Measurements from ENCODE around the gene NUDT9.
"Not testable (repeated sequence)": the region's sequence is repeated elsewhere in the genome, so short reads cannot be mapped to it uniquely, and the experiment has no call there.

NUDT9 gene

GRCh38 chr4:87465739-87466366, 43.5 kb downstream of the NUDT9 start:
- peak; percentile 24 for DNase-seq (ENCODE audit: extremely low read depth, low read depth)
- peak; percentile 46 for TF ChIP-seq CTCF (IDR thresholded peaks at IDR 0.05; ENCODE audit: low read depth, low read length, missing control alignments)
- no peak overlapping the region for H3K4me3 ChIP-seq (replicated peaks; ENCODE audit: low read depth, low read length)

- no peak for TF ChIP-seq CTCF (IDR thresholded peaks at IDR 0.05; ENCODE audit: low read depth, low read length, missing control alignments)
- H3K4me3 ChIP-seq (replicated peaks; ENCODE audit: low read depth, low read length), result no peak overlapping the region
- no peak for DNase-seq (ENCODE audit: extremely low read depth, low read depth)
Measured at GRCh38 chr4:87469390-87469789, 47.0 kb downstream of the NUDT9 start.

GRCh38 chr4:87476934-87477333, 54.6 kb downstream of the NUDT9 start:
- no peak for DNase-seq (ENCODE audit: extremely low read depth, low read depth)
- no peak overlapping the region for H3K4me3 ChIP-seq (replicated peaks; ENCODE audit: low read depth, low read length)
- TF ChIP-seq CTCF (IDR thresholded peaks at IDR 0.05; ENCODE audit: low read depth, low read length, missing control alignments), result no peak

- no peak overlapping the region for H3K4me3 ChIP-seq (replicated peaks; ENCODE audit: low read depth, low read length)
- no peak for DNase-seq (ENCODE audit: extremely low read depth, low read depth)
- no peak for TF ChIP-seq CTCF (IDR thresholded peaks at IDR 0.05; ENCODE audit: low read depth, low read length, missing control alignments)
Measured at GRCh38 chr4:87478732-87479250, 56.4 kb downstream of the NUDT9 start.

- no peak overlapping the region for H3K4me3 ChIP-seq (replicated peaks; ENCODE audit: low read depth, low read length)
- TF ChIP-seq CTCF (IDR thresholded peaks at IDR 0.05; ENCODE audit: low read depth, low read length, missing control alignments), result no peak
Measured at GRCh38 chr4:87481377-87481776, 59.0 kb downstream of the NUDT9 start.

GRCh38 chr4:87483247-87483646, 60.9 kb downstream of the NUDT9 start:
- not testable (repeated sequence) for DNase-seq (ENCODE audit: extremely low read depth, low read depth); H3K4me3 ChIP-seq (replicated peaks; ENCODE audit: low read depth, low read length)

More at GRCh38 chr4:87481377-87481776, 59.0 kb downstream of the NUDT9 start:
- no peak for DNase-seq (ENCODE audit: extremely low read depth, low read depth)

- DNase-seq (ENCODE audit: extremely low read depth, low read depth); H3K4me3 ChIP-seq (replicated peaks; ENCODE audit: low read depth, low read length): not testable (repeated sequence)
Measured at GRCh38 chr4:87488666-87489065, 66.3 kb downstream of the NUDT9 start.

GRCh38 chr4:87489678-87490077, 67.3 kb downstream of the NUDT9 start:
- DNase-seq (ENCODE audit: extremely low read depth, low read depth), result no peak
- TF ChIP-seq CTCF (IDR thresholded peaks at IDR 0.05; ENCODE audit: low read depth, low read length, missing control alignments), result no peak
- H3K4me3 ChIP-seq (replicated peaks; ENCODE audit: low read depth, low read length), result no peak overlapping the region
